A673 (cell line): Measurements from ENCODE around the gene HCAR2. TPM values are rescaled to one million over a fixed set of nuclear protein-coding genes. Genes with fewer than 3 reads are reported as not detected.

Source experiments
- BruUV-seq: library from RNA; stranded (reverse); fragments of 400-500 nt; replicated peaks from 2 replicates; lab custom pipeline; 2021; lab: Mats Ljungman, UMichigan
- CTCF ChIA-PET: fragments of 300-600 bp; sonication (Branson Sonifier 250); formaldehyde crosslinking; loops from one replicate; lab custom pipeline; 2022; ENCODE audit warnings: antibody characterized with exemption; lab: Charles Lee
- POLR2A ChIA-PET: fragments of 300-600 bp; sonication (Branson Sonifier 250); formaldehyde crosslinking; loops from one replicate; lab custom pipeline; 2022; ENCODE audit warnings: antibody characterized with exemption; ENCODE audit not compliant: low non-redundant PET; lab: Charles Lee
- DNase-seq: peaks from one replicate; pipeline ENCODE4 v3.0.0-alpha.2; 2015; ENCODE audit warnings: low spot score
- H3K27ac ChIP-seq: fragments of 200-600 bp; sonication (generic); 2 replicates; pipeline ENCODE4 v1.5.1; 2016; ENCODE audit warnings: mixed run types, low read depth, mild to moderate bottlenecking, mixed read lengths, antibody characterized with exemption, low read length; ENCODE audit not compliant: poor library complexity, severe bottlenecking
- H3K27me3 ChIP-seq: fragments of 200-600 bp; sonication (generic); replicated peaks from 2 replicates; pipeline ENCODE4 v1.6.1; 2017; ENCODE audit warnings: mixed run types, low read depth, mild to moderate bottlenecking, mixed read lengths, antibody characterized with exemption, low read length; ENCODE audit not compliant: insufficient read depth, poor library complexity
- H3K36me3 ChIP-seq: fragments of 200-600 bp; sonication (generic); 2 replicates; pipeline ENCODE4 v1.6.1; 2016; ENCODE audit warnings: mixed run types, mild to moderate bottlenecking, mixed read lengths, antibody characterized with exemption, low read length; ENCODE audit not compliant: insufficient read depth, poor library complexity, severe bottlenecking
- H3K4me1 ChIP-seq: fragments of 200-600 bp; sonication (generic); 2 replicates; pipeline ENCODE4 v1.6.1; 2017; ENCODE audit warnings: mixed run types, mild to moderate bottlenecking, mixed read lengths, antibody characterized with exemption, low read length; ENCODE audit not compliant: insufficient read depth, poor library complexity, severe bottlenecking
- H3K4me3 ChIP-seq: fragments of 200-600 bp; sonication (generic); 2 replicates; pipeline ENCODE4 v1.5.1; 2016; ENCODE audit warnings: low read depth, mixed run types, mild to moderate bottlenecking, mixed read lengths, low read length; ENCODE audit not compliant: poor library complexity, severe bottlenecking
- H3K9me3 ChIP-seq: fragments of 200-600 bp; sonication (generic); 2 replicates; pipeline ENCODE4 v1.6.1; 2016; ENCODE audit warnings: mixed run types, low read depth, mild to moderate bottlenecking, mixed read lengths, antibody characterized with exemption, low read length; ENCODE audit not compliant: poor library complexity, severe bottlenecking
- CTCF ChIP-seq: fragments of 300-800, 200-600 bp; sonication (generic); conservative IDR thresholded peaks from 2 replicates; pipeline ENCODE4 v1.5.1; 2017; ENCODE audit warnings: low read depth, mild to moderate bottlenecking, antibody characterized with exemption, low read length, moderate library complexity, mixed read lengths
- EZH2 ChIP-seq: fragments of 200-600 bp; sonication (generic); IDR thresholded peaks from 2 replicates; pipeline ENCODE4 v1.6.1; 2017; ENCODE audit warnings: borderline replicate concordance, low read depth, mild to moderate bottlenecking, mixed read lengths, antibody characterized with exemption, low read length; ENCODE audit not compliant: poor library complexity, severe bottlenecking
- intact Hi-C: fragments of 100-400 bp; cut with micrococcal nuclease; formaldehyde crosslinking; loops from one replicate; pipeline ENCODE4 v1.10.0; 2022; ENCODE audit not compliant: unreplicated experiment
- total RNA-seq: library from RNA; stranded (reverse); gene quantifications from 2 replicates; pipeline ENCODE4 v1.2.3, GENCODE V29; 2021

The HCAR2 gene
- total RNA-seq, 1 experiment from 2014 or later, result 0.34 TPM

DNA sequence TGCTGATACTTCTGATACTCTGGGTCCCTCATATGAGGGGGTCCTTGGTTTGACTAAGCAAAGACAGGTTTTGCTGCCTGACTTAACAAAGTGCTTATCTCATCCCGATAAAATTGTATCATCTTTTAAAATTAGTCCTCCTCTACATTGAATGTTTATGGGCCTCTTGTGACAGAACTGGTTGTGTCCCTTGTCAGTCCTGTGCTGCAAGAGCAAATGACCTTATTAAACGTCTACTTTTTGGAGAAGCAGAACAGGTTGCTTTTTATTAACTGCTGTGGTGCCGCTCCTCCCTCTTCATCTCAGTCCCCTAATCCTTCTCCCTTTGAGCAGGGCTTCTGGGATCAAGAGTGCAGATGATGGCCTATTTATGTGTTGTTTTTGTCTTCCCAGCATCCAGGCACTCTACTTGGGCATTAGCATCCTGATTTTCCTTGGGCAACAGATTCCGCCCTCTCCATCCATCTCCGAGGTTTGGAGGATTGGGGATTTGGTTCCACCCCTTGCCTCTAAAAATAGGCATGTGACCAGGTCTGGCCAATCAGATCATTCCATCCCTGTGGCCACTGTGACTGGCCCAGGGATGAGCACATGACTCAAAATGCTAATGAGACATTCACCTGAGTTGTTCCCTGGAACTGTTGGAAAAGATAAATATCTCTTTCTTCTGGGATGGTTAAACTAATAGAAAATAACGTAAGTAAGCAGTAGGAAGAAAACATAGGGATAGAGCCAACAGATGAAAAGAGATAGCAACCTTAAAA lies 46.6 kb upstream of the HCAR2 start:
- BruUV-seq, result no TSS peak
- no peak overlapping the region for H3K4me3 ChIP-seq
- peak; percentile 48 for DNase-seq
- no peak overlapping the region for H3K27ac ChIP-seq
- peaks cover 15% of the 10 kb centered on the region for H3K4me1 ChIP-seq
- TF ChIP-seq CTCF (no peak), EZH2 (no peak)
- ChIA-PET POLR2A (no interaction called here), CTCF (no interaction called here)
- no peaks in the 10 kb centered on the region for H3K27me3 ChIP-seq
- intact Hi-C loops, result loop anchor here (5.0 kb wide), 2 partner anchors 112 to 222 kb away; partner anchors contain the start of genes KNTC1 and RSRC2
- no peaks in the 10 kb centered on the region for H3K9me3 ChIP-seq
- peaks cover 10% of the 10 kb centered on the region for H3K36me3 ChIP-seq

DNA sequence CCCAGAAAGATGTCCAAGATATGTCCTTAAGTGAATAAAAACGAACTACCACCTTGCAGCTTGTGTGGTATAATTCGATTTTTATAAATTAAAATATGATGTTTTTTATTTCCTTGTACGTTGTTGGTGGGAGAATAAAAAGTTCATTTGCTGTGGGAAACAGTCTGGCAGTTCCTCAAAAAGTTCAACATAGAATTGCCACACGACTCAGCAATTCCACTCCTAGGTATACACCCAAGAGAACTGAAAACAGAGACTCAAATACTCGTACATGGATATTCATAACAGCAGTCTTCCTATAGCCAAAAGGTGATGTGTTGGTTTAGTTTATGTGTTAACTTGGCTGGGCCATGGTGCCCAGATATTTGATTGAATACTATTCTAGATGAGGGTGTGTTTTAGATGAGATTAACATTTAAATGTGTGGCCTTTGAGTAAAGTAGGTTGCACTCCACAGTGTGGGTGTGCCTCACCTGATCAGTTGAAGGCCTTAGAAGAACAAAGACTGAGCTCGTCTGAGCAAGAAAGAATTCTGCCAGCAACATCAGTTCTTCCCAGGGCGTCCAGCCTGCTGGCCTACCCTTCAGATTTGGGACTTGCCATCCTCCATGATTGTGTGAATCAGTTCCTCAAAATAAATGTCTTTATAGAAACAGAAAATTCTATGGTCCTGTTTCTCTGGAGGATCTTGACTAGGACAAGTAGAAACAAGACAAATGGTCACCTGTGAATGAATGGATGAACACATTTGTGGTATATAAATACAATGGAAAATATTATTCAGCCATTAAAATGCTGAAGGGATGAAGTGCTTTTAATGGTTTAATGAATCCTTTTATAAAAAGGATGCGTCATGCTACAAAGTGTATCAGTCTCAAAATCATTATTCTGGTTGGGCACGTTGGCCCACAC lies 44.3 kb upstream of the HCAR2 start:
- no peaks in the 10 kb centered on the region for H3K27me3 ChIP-seq
- no peak for TF ChIP-seq CTCF
- no peak for TF ChIP-seq EZH2
- DNase-seq, result no peak
- H3K9me3 ChIP-seq, result no peaks in the 10 kb centered on the region
- POLR2A ChIA-PET, result no interaction called here
- CTCF ChIA-PET, result interaction anchor here (0.7 kb wide), 1 partner anchor 110 kb away, joined by 3 read pairs; no protein-coding TSS in a partner anchor
- no peaks in the 10 kb centered on the region for H3K36me3 ChIP-seq
- H3K4me1 ChIP-seq, result peaks cover 8% of the 10 kb centered on the region
- intact Hi-C loops, result no loop called here
- no TSS peak for BruUV-seq
- no peak overlapping the region for H3K27ac ChIP-seq
- H3K4me3 ChIP-seq, result no peak overlapping the region

GRCh38 chr12:122743895-122744525 lies 40.9 kb upstream of the HCAR2 start:
- CTCF ChIA-PET, result no interaction called here
- H3K36me3 ChIP-seq, result no peaks in the 10 kb centered on the region
- H3K27ac ChIP-seq, result no peak overlapping the region
- DNase-seq, result no peak
- H3K4me3 ChIP-seq, result no peak overlapping the region
- H3K27me3 ChIP-seq, result no peaks in the 10 kb centered on the region
- intact Hi-C loops, result no loop called here
- POLR2A ChIA-PET, result no interaction called here
- H3K4me1 ChIP-seq, result no peaks in the 10 kb centered on the region
- H3K9me3 ChIP-seq, result no peaks in the 10 kb centered on the region
- no peak for TF ChIP-seq EZH2
- TF ChIP-seq CTCF, result no peak
- no TSS peak for BruUV-seq
